Stimulated activated CD4-positive, alpha-beta T cell treated with anti-CD3 and anti-CD28 coated beads, TNF-alpha, amount 100 ng/mL, for 24 hours (primary cell): ENCODE measurements around the gene GRM1.

Source experiments
- DNase-seq, 3 experiments: peaks; one replicate each; pipeline ENCODE4 v3.0.0-alpha.2; 2020; ENCODE audit warnings: low read depth in 3 of 3

Gene GRM1

GRCh38 chr6:146273490-146273889, 244.6 kb downstream of the GRM1 start:
- no peak for DNase-seq

- DNase-seq, result no peak
Measured at GRCh38 chr6:146277142-146277541, 248.3 kb downstream of the GRM1 start.

- no peak for DNase-seq
Measured at GRCh38 chr6:146281651-146282362, 252.9 kb downstream of the GRM1 start.

- no peak for DNase-seq
Measured at GRCh38 chr6:146282837-146283236, 254.0 kb downstream of the GRM1 start.

GRCh38 chr6:146284311-146284710, 255.4 kb downstream of the GRM1 start:
- no peak for DNase-seq

GRCh38 chr6:146286961-146287360, 258.1 kb downstream of the GRM1 start:
- no peak for DNase-seq

GRCh38 chr6:146287691-146288369, 259.0 kb downstream of the GRM1 start:
- DNase-seq, result no peak

GRCh38 chr6:146289816-146290588, 261.1 kb downstream of the GRM1 start:
- DNase-seq, result no peak

- DNase-seq, result no peak
Measured at GRCh38 chr6:146290589-146290901, 261.7 kb downstream of the GRM1 start.

GRCh38 chr6:146292506-146292905, 263.6 kb downstream of the GRM1 start:
- no peak for DNase-seq

GRCh38 chr6:146295695-146296094, 266.8 kb downstream of the GRM1 start:
- DNase-seq, result no peak

GRCh38 chr6:146297815-146298214, 269.0 kb downstream of the GRM1 start:
- DNase-seq, result no peak

- DNase-seq, result no peak
Measured at GRCh38 chr6:146300521-146300920, 271.7 kb downstream of the GRM1 start.

- DNase-seq, result no peak
Measured at GRCh38 chr6:146301764-146302163, 272.9 kb downstream of the GRM1 start.

GRCh38 chr6:146302994-146303393, 274.1 kb downstream of the GRM1 start:
- DNase-seq, result no peak

- no peak for DNase-seq
Measured at GRCh38 chr6:146304181-146304580, 275.3 kb downstream of the GRM1 start.

GRCh38 chr6:146305092-146305491, 276.2 kb downstream of the GRM1 start:
- no peak for DNase-seq

GRCh38 chr6:146305951-146306350, 277.1 kb downstream of the GRM1 start:
- no peak for DNase-seq

- no peak for DNase-seq
Measured at GRCh38 chr6:146310628-146311027, 281.8 kb downstream of the GRM1 start.

- DNase-seq, result no peak
Measured at GRCh38 chr6:146311079-146311478, 282.2 kb downstream of the GRM1 start.

GRCh38 chr6:146312608-146313007, 283.7 kb downstream of the GRM1 start:
- no peak for DNase-seq

- DNase-seq, result no peak
Measured at GRCh38 chr6:146315381-146316174, 286.7 kb downstream of the GRM1 start.
